ENCODE measurements around the gene TEPSIN.
A peak's percentile ranks its signal among the peaks of the same experiment; 100 is the strongest.

TEPSIN gene

DNA sequence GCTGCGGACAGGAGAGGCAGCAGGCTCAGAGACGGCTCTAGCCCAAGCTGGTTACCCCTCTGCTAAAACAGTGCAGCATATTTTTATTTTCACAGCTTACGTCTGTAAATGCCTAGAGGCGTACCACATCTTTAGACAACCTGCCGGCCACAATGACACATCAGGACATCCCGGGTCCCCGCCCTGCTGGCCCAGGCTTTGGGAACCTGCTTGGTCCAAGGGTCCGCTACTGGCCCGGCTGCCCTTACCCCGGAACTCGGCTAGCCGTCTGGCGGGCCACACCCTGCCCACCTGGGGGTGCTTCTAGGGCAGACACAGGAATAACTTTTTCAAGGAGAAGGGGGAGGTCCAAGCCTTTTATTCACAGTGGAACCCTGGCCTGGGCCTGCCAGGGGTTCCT, 20.4 kb downstream of the TEPSIN start:
- DNase-seq = no peak

DNA sequence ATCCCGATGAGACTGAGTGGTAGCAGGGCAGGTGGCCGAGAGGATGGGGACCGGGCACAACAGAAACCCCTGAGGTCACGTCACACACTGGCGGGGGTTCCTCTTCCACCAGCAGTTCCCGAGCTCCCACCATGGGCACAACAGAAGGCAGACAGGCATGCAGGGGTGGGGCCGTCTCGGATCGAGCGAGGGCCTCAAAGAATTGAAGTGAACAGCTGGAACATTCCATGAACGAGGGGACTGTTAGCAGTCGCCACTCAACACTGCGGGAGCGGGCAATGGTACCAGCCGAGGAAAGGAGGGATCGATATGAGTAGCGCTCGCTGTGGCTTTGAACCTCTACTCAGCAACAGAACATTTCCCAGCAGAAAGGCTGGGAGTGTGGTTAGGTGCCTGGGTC, 21.4 kb downstream of the TEPSIN start:
- no peak for DNase-seq

DNA sequence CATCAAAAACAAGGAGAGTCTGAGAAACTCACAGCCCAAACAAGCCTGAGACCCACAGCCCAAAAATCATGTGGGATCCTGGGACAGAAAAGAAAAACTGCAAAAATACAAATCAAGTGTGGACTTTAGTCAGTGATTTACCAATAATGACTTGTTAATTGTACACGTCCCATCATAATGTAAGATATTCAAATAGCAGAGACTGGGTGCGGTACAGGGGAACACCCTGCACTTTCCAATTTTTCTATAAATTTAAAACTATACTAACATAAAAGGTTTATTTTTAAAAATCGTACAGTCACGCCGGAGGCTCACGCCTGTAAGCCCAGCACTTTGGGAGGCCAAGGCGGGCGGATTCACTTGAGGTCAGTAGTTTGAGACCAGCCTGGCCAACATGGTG, 24.9 kb downstream of the TEPSIN start:
- no peak for DNase-seq

GRCh38 chr17:81212365-81212764, 26.5 kb downstream of the TEPSIN start:
- DNase-seq = no peak

DNA sequence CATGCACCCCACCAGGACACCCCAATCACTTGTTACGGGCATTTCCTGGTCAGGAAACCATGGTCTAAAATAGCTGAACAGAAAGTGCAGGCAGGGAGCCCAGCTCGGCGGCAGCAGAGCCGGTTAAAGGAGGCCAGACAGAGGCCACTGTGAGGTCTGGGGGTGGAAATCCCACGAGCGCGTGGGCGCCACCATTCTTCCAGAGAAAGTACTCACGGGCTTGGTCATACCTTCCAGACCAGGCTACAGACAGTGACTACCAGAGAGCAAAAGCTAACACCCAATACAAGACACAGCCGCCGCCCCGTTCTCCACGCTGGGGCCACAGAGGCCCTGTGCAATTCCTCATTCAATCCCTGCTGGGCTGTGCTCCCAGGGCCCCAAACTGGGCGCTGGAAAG, 28.0 kb downstream of the TEPSIN start:
- no peak for DNase-seq

GRCh38 chr17:81210466-81210865, 28.4 kb downstream of the TEPSIN start:
- no peak for DNase-seq

DNA sequence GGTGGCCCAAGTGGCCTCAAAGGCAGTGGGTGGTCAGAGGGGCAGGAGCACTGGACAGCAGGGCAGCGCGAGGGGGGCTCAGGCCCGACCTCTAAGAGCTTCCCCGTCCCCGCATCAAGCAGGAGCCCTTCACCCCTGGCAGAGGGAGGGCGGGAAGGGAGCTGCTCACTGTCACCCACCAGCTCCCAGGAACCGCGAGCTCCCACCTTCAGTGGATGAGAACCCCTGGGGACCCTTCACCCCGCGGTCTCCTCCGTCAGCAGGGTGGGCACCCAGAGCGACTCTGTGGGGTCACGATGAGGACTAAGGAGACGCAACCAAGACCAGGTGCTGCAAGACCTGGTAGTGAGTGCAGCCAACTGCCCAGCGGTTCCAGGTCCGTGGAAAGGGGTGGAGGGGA, 29.7 kb downstream of the TEPSIN start:
- no peak for DNase-seq

- no peak for DNase-seq
Measured at GRCh38 chr17:81208651-81209050, 30.2 kb downstream of the TEPSIN start.

- DNase-seq = no peak
Measured at GRCh38 chr17:81207610-81208581, 31.0 kb downstream of the TEPSIN start.

DNA sequence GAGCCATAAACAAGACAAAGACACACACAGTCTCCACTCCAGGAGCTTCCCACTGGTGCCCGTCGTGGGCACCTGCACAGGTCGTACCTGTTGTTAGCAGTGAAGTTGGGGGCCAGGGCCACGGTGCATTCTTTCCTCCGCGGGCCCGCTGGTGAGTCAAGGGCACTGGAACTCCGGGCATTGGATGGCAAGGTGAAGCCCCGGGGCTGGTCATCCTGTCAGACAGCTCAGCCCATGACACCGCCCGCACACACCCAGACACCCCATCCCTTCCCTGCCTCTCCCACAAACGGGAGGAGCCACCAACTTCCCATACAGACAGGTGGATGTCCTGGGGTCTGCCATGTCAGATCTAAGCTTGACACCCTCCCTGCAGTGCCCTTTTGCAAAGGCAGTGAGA, 32.2 kb downstream of the TEPSIN start:
- no peak for DNase-seq

GRCh38 chr17:81206166-81206565, 32.7 kb downstream of the TEPSIN start:
- DNase-seq = no peak

DNA sequence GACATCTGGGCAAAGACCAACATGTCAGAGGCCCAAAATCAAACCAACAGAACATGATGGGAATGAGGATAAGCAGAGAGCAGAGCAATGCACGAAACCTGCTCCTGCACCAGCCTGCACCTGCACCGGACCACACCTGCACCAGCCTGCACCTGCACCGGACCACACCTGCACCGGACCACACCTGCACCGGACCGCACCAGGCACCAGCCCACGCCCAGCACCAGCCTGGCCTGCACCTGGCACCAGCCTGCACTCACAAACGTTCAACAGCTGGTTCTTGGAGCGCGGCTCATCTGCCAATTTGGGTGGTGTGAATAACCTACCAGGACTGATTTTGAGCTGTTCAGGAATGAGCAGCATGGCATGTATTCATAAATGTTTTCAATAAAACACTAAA, 34.3 kb downstream of the TEPSIN start:
- DNase-seq = no peak

DNA sequence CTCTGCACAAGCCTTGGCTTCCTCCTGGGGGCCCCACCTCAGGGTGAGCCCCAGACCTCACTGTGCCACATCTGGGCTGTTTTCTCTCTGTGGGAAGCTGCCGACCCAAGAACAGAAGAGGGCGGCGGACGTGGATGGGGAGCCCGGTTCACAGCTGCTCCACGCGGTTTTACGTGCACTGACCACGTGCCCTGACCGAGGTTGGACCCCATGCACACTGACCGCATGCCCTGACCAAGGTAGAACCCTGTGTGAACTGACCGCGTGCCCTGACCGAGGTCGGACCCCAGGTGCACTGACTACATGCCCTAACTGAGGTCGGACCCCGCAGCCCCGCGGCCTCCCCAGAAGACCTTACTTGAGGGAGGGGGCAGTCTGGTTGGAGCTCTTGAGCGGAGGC, 35.7 kb downstream of the TEPSIN start:
- DNase-seq = no peak

DNA sequence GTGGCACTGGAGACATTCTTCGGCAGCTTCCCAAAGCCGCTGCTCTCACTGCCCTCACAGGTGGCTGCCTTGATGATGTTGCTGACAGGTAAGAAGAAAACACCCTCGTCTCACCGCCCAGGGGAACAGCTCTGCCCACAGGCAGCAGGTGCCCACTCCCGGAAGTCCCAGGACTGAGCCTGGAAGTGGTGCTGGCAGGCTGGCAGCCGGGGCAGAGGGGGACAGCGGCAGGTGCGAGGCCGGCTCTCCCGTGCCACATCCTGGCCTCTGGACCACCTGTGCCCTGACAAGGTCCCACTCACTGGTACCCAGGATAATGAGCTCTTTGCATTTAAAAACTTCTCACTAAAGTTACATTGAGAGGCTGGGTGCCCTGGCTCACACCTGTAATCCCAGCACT, 36.5 kb downstream of the TEPSIN start:
- no peak for DNase-seq

GRCh38 chr17:81200695-81201580, 37.9 kb downstream of the TEPSIN start:
- peak; percentile 41 for DNase-seq

GRCh38 chr17:81200201-81200600, 38.7 kb downstream of the TEPSIN start:
- DNase-seq = no peak

DNA sequence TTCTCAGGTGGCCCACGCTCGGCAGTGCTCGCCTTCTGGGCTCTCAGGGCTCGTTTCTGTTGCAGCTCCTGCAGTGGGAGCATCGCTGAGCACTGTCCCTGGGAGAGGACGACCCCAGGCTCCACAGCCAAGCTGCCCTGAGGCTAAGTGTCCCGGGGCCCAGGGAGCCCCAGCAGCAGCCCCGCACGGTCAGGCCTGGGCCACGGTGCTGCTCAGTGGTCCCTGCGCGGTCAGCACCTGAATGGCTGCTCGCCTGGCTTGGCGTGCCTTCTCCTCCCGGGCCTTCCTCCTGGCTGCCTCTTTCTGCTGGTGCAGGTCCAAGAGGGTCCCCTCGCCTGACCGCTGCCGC, 39.4 kb downstream of the TEPSIN start:
- no peak for DNase-seq

- DNase-seq = no peak
Measured at GRCh38 chr17:81198826-81199481, 39.9 kb downstream of the TEPSIN start.

DNA sequence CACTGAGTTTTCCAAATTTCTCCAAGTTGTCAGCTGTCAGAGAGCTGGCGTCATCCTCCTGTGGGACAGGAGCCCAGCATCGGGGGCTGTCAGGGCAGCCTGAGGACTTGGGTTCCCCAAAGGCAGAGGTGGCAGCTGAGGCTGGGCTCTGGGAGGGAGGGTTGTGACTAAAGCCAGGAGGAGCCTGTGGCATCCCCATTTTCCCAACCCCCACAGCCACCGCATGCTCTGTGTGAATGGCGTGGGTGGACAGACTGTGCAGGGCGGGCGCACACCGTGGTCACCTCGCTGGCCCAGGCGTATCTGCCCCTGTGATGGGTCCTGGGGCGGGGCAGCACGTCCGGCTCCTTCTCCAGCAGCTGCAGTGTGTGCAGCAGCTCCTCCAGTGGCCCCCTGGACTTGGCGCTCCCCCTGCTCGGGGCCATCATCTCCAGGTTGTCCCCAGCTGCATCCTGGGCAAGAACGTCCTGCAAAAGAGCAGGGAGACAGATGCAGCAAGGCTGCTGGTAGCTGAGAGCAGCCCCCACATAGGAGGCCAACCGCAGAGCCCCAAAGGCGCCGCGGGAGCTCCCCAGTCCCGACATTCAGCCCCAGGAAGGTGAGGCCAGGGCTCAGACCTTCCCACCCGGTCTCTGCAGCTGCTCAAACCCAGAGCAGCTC, 40.9 kb downstream of the TEPSIN start:
- no peak for DNase-seq

- no peak for DNase-seq
Measured at GRCh38 chr17:81197409-81197795, 41.5 kb downstream of the TEPSIN start.

GRCh38 chr17:81196505-81197408, 42.1 kb downstream of the TEPSIN start:
- DNase-seq = no peak
